Measurements from ENCODE around the gene RAD51B. TPM values are rescaled to one million over a fixed set of nuclear protein-coding genes. Genes with fewer than 3 reads are reported as not detected.
"Not testable (repeated sequence)": the region's sequence is repeated elsewhere in the genome, so short reads cannot be mapped to it uniquely, and the experiment has no call there.

The RAD51B gene
- polyA plus RNA-seq, 3 donors, result 2.4 to 4.9 (median 3.3) TPM

GRCh38 chr14:68165274-68165843 lies 345.8 kb downstream of the RAD51B start:
- H3K27ac ChIP-seq (ENCODE audit: low read depth, low read length), result no peak overlapping the region
- 41 to 77% (median 65%) methylated on average over 2 of the region's 2 CpGs for WGBS, 3 donors

- 63 to 92% (median 67%) methylated on average over 3 of the region's 3 CpGs for WGBS, 3 donors
- H3K27ac ChIP-seq (ENCODE audit: low read depth, low read length), result no peak overlapping the region
Observed at GRCh38 chr14:68166731-68167382, 347.3 kb downstream of the RAD51B start.

GRCh38 chr14:68167383-68168087 lies 348.0 kb downstream of the RAD51B start:
- H3K27ac ChIP-seq (ENCODE audit: low read depth, low read length), result no peak overlapping the region
- WGBS, 3 donors, result 65 to 82% (median 81%) methylated on average over 5 of the region's 5 CpGs

GRCh38 chr14:68168460-68169109 lies 349.0 kb downstream of the RAD51B start:
- H3K27ac ChIP-seq (ENCODE audit: low read depth, low read length), result no peak overlapping the region
- 72 to 83% (median 73%) methylated on average over 1 of the region's 1 CpG for WGBS, 3 donors

GRCh38 chr14:68172216-68172615 lies 352.6 kb downstream of the RAD51B start:
- WGBS, 3 donors, result 38 to 83% (median 78%) methylated on average over 3 of the region's 3 CpGs
- no peak overlapping the region for H3K27ac ChIP-seq (ENCODE audit: low read depth, low read length)

- WGBS, 3 donors, result 39 to 84% (median 77%) methylated on average over 1 of the region's 1 CpG
- no peak overlapping the region for H3K27ac ChIP-seq (ENCODE audit: low read depth, low read length)
Observed at GRCh38 chr14:68172627-68173026, 353.0 kb downstream of the RAD51B start.

GRCh38 chr14:68173227-68173972 lies 353.8 kb downstream of the RAD51B start:
- WGBS, 3 donors, result 3 to 86% (median 77%) methylated on average over 1 of the region's 1 CpG
- no peak overlapping the region for H3K27ac ChIP-seq (ENCODE audit: low read depth, low read length)

- H3K27ac ChIP-seq (ENCODE audit: low read depth, low read length), result no peak overlapping the region
- 66 to 84% (median 80%) methylated on average over 2 of the region's 2 CpGs for WGBS, 3 donors
Observed at GRCh38 chr14:68174446-68174845, 354.9 kb downstream of the RAD51B start.

GRCh38 chr14:68176687-68177086 lies 357.1 kb downstream of the RAD51B start:
- 86 to 98% (median 93%) methylated on average over 1 of the region's 1 CpG for whole genome bisulfite sequencing, 3 donors
- H3K27ac ChIP-seq (ENCODE audit: low read depth, low read length), result no peak overlapping the region

- 28 to 65% (median 61%) methylated on average over 3 of the region's 3 CpGs for WGBS, 3 donors
- no peak overlapping the region for H3K27ac ChIP-seq (ENCODE audit: low read depth, low read length)
Observed at GRCh38 chr14:68177728-68178127, 358.1 kb downstream of the RAD51B start.

GRCh38 chr14:68178282-68178681 lies 358.7 kb downstream of the RAD51B start:
- H3K27ac ChIP-seq (ENCODE audit: low read depth, low read length), result no peak overlapping the region
- WGBS, 3 donors, result 84 to 97% (median 93%) methylated on average over 2 of the region's 2 CpGs

GRCh38 chr14:68181519-68182326 lies 362.1 kb downstream of the RAD51B start:
- WGBS, 3 donors, result 66 to 86% (median 76%) methylated on average over 3 of the region's 3 CpGs
- H3K27ac ChIP-seq (ENCODE audit: low read depth, low read length), result no peak overlapping the region

- 81 to 89% (median 86%) methylated on average over 5 of the region's 5 CpGs for WGBS, 3 donors
- no peak overlapping the region for H3K27ac ChIP-seq (ENCODE audit: low read depth, low read length)
Observed at GRCh38 chr14:68182492-68182891, 362.9 kb downstream of the RAD51B start.

GRCh38 chr14:68186500-68187276 lies 367.1 kb downstream of the RAD51B start:
- H3K27ac ChIP-seq (ENCODE audit: low read depth, low read length), result not testable (repeated sequence)
- 95 to 99% (median 98%) methylated on average over 5 of the region's 5 CpGs for WGBS, 3 donors

GRCh38 chr14:68188174-68188573 lies 368.6 kb downstream of the RAD51B start:
- 83 to 100% (median 95%) methylated on average over 1 of the region's 1 CpG for WGBS, 3 donors

GRCh38 chr14:68190032-68190431 lies 370.5 kb downstream of the RAD51B start:
- 35 to 96% (median 96%) methylated on average over 1 of the region's 1 CpG for WGBS, 3 donors

More at GRCh38 chr14:68188174-68188573, 368.6 kb downstream of the RAD51B start:
- no peak overlapping the region for H3K27ac ChIP-seq (ENCODE audit: low read depth, low read length)

More at GRCh38 chr14:68190032-68190431, 370.5 kb downstream of the RAD51B start:
- no peak overlapping the region for H3K27ac ChIP-seq (ENCODE audit: low read depth, low read length)

Measured in adipose tissue (tissue), 3 donors.